ENCODE measurements around the gene TEX51.

- TF ChIP-seq YY1 (tag by site-specific recombination; IDR thresholded peaks at IDR 0.05) (no peak), GLI4 (tag by site-specific recombination; IDR thresholded peaks at IDR 0.05) (no peak), ZNF529 (tag by site-specific recombination; IDR thresholded peaks at IDR 0.05; ENCODE audit: insufficient replicate concordance) (no peak), CTCF (tag by site-specific recombination; IDR thresholded peaks at IDR 0.05) (no peak), ZNF324 (tag by site-specific recombination; IDR thresholded peaks at IDR 0.05) (no peak), ZEB2 (tag by site-specific recombination; IDR thresholded peaks at IDR 0.05) (no peak), ZNF184 (tag by site-specific recombination; IDR thresholded peaks at IDR 0.05) (no peak), ZNF488 (tag by site-specific recombination; IDR thresholded peaks at IDR 0.05) (no peak), ZNF530 (tag by site-specific recombination; IDR thresholded peaks at IDR 0.05; ENCODE audit: low read depth) (no peak), PRDM1 (tag by site-specific recombination; IDR thresholded peaks at IDR 0.05) (no peak), ZNF558 (tag by site-specific recombination; IDR thresholded peaks at IDR 0.05) (no peak), ZNF426 (tag by site-specific recombination; IDR thresholded peaks at IDR 0.05) (no peak)
- TF ChIP-seq, protein P1, sequence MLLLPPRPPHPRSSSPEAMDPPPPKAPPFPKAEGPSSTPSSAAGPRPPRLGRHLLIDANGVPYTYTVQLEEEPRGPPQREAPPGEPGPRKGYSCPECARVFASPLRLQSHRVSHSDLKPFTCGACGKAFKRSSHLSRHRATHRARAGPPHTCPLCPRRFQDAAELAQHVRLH (tag by site-specific recombination; IDR thresholded peaks at IDR 0.05): no peak
Measured at GRCh38 chr2:126856403-126856802, 42.3 kb upstream of the TEX51 start.

Measured in HEK293 (cell line).